Stomach (tissue), 9 donors: Measurements from ENCODE around the gene SAMM50. TPM values are rescaled to one million over a fixed set of nuclear protein-coding genes. Genes with fewer than 3 reads are reported as not detected.

Experiments used
- DNase-seq, 2 donors: peaks; one replicate each; pipeline versions ENCODE4 v3.0.0 to v3.0.0-alpha.2; 2013 to 2019
- H3K27ac ChIP-seq, 5 donors: fragments of 200-600 bp in 4 of 5; sonication (generic) in 4 of 5; one replicate each; pipeline ENCODE4 v1.5.1; 2013 to 2019; ENCODE audit warnings: mild to moderate bottlenecking in 1 of 5, moderate library complexity in 1 of 5
- H3K27me3 ChIP-seq, 3 donors: fragments of 200-600 bp; sonication (generic); one replicate each; pipeline ENCODE4 v1.5.1; 2017 to 2019; ENCODE audit warnings: mixed run types in 1 of 3
- H3K36me3 ChIP-seq, 4 donors: fragments of 200-600 bp; sonication (generic); 1 replicate in 3 of 4; 2 replicates in 1 of 4; pipeline ENCODE4 v1.5.1; 2016 to 2019
- H3K4me1 ChIP-seq, 4 donors: fragments of 200-600 bp; sonication (generic); one replicate each; pipeline ENCODE4 v1.5.1; 2016 to 2019
- H3K4me3 ChIP-seq, 4 donors: fragments of 200-600 bp; sonication (generic) in 3 of 4; one replicate each; pipeline ENCODE4 v1.5.1; 2016 to 2019; ENCODE audit warnings: mild to moderate bottlenecking in 1 of 4
- H3K9me3 ChIP-seq, 4 donors: fragments of 200-600 bp; sonication (generic); one replicate each; pipeline ENCODE4 v1.5.1; 2016 to 2019
- CTCF ChIP-seq, 7 experiments: fragments of 450-650 bp in 4 of 7; fragments of 200-600 bp in 3 of 7; sonication (generic) in 3 of 7; IDR thresholded peaks; one replicate each; pipeline ENCODE4 v1.5.1; 2016 to 2019; ENCODE audit warnings: antibody characterized with exemption in 7 of 7, control low read depth in 2 of 7, mild to moderate bottlenecking in 1 of 7
- EP300 ChIP-seq: sonication (generic); formaldehyde crosslinking; IDR thresholded peaks from one replicate; pipeline ENCODE4 v1.6.1; 2017; ENCODE audit warnings: antibody characterized with exemption
- POLR2A ChIP-seq, 4 donors: fragments of 450-650 bp; IDR thresholded peaks; one replicate each; pipeline ENCODE4 v1.6.1; 2016; ENCODE audit warnings: antibody characterized with exemption in 4 of 4, control low read depth in 2 of 4, mild to moderate bottlenecking in 1 of 4, moderate library complexity in 1 of 4
- POLR2AphosphoS5 ChIP-seq, 3 donors: sonication (generic); formaldehyde crosslinking; IDR thresholded peaks; one replicate each; pipeline ENCODE4 v1.6.1; 2016; ENCODE audit warnings: antibody characterized with exemption in 3 of 3
- WGBS, 5 donors: extraction: QIAGEN DNeasy Blood & Tissue Kit in 3 of 5; methylation state at CpG; one replicate each; pipeline versions ENCODE4 v1.1.5 to v1.1.7; 2013 to 2018; 5-methylcytosine and 5-hydroxymethylcytosine counted together
- intact Hi-C: fragments of 100-400 bp; cut with DNase I; formaldehyde crosslinking; loops from one replicate; pipeline ENCODE4 v1.15.1; 2023; ENCODE audit warnings: low total_unique reads
- polyA plus RNA-seq, 3 donors: library from polyadenylated mRNA; stranded (reverse); fragments of 200-250 nt; gene quantifications; one replicate each; pipeline ENCODE4 v1.2.3, GENCODE V29; 2013
- total RNA-seq, 5 donors: library from RNA; depleted of rRNA; stranded (reverse); fragments of >200 nt; gene quantifications; one replicate each; pipeline versions ENCODE4 v1.1.0 to v1.2.3, GENCODE V29; 2014 to 2016
- donor health status: healthy with polysubstance abuse.
- donor health status: Bipolar disorder and iron deficiency.
- donor health status: healthy.

The SAMM50 gene
- total and polyA plus RNA-seq, 8 donors: 18.7 to 54.7 (median 33.3) TPM

- H3K4me3 ChIP-seq: no peak overlapping the region
- H3K9me3 ChIP-seq: no peaks in the 10 kb centered on the region
- no peak overlapping the region for H3K27ac ChIP-seq
- TF ChIP-seq POLR2AphosphoS5 (IDR thresholded peaks at IDR 0.05): no peak
- no peak for TF ChIP-seq EP300
- no peak for TF ChIP-seq POLR2A (IDR thresholded peaks at IDR 0.05)
- peaks cover 0 to 72% (median 0%) of the 10 kb centered on the region in 3 donors for H3K27me3 ChIP-seq
- no peaks in the 10 kb centered on the region for H3K4me1 ChIP-seq
- no peaks in the 10 kb centered on the region for H3K36me3 ChIP-seq
- WGBS, 5 donors: 17 to 21% (median 20%) methylated on average over 4 of the region's 4 CpGs
- intact Hi-C loops: no loop called here
- no peak for DNase-seq
Measured at GRCh38 chr22:43911351-43911750, 43.9 kb upstream of the SAMM50 start.

- no peak for TF ChIP-seq POLR2AphosphoS5 (IDR thresholded peaks at IDR 0.05)
- no peaks in the 10 kb centered on the region for H3K9me3 ChIP-seq
- no peaks in the 10 kb centered on the region for H3K36me3 ChIP-seq
- no peak for DNase-seq
- H3K4me3 ChIP-seq: no peak overlapping the region
- H3K27ac ChIP-seq: no peak overlapping the region
- 72 to 86% (median 79%) methylated on average over 6 of the region's 6 CpGs for WGBS, 5 donors
- H3K27me3 ChIP-seq: peaks cover 0 to 74% (median 0%) of the 10 kb centered on the region in 3 donors
- no peaks in the 10 kb centered on the region for H3K4me1 ChIP-seq
- intact Hi-C loops: no loop called here
Measured at GRCh38 chr22:43917521-43917920, 37.7 kb upstream of the SAMM50 start.

GRCh38 chr22:43919106-43919973, 35.9 kb upstream of the SAMM50 start:
- no peak overlapping the region for H3K4me3 ChIP-seq
- 65 to 72% (median 70%) methylated on average over 15 to 16 of the region's 16 CpGs for WGBS, 5 donors
- DNase-seq: peak in 1 of 2 donors; percentile 44
- no peaks in the 10 kb centered on the region for H3K9me3 ChIP-seq
- intact Hi-C loops: no loop called here
- H3K36me3 ChIP-seq: no peaks in the 10 kb centered on the region
- H3K27me3 ChIP-seq: peaks cover 0 to 78% (median 9%) of the 10 kb centered on the region in 3 donors
- H3K4me1 ChIP-seq: peaks cover 8 to 15% (median 14%) of the 10 kb centered on the region in 4 donors
- no peak overlapping the region for H3K27ac ChIP-seq
- no peak for TF ChIP-seq POLR2A (IDR thresholded peaks at IDR 0.05)
- no peak for TF ChIP-seq CTCF (IDR thresholded peaks at IDR 0.05)
- no peak for TF ChIP-seq EP300
- TF ChIP-seq POLR2AphosphoS5 (IDR thresholded peaks at IDR 0.05): no peak

- intact Hi-C loops: no loop called here
- Histone ChIP-seq H3K36me3 (no peaks in the 10 kb centered on the region), H3K27me3 (peaks cover 0 to 82% (median 15%) of the 10 kb centered on the region in 3 donors), H3K9me3 (no peaks in the 10 kb centered on the region), H3K4me3 (no peak overlapping the region), H3K27ac (no peak overlapping the region), H3K4me1 (peaks cover 8 to 31% (median 19%) of the 10 kb centered on the region in 4 donors)
- no peak for DNase-seq
- TF ChIP-seq POLR2A (IDR thresholded peaks at IDR 0.05): no peak
- no peak for TF ChIP-seq CTCF (IDR thresholded peaks at IDR 0.05)
- no peak for TF ChIP-seq POLR2AphosphoS5 (IDR thresholded peaks at IDR 0.05)
- no peak for TF ChIP-seq EP300
- WGBS, 5 donors: 39 to 65% (median 52%) methylated on average over 3 to 4 of the region's 4 CpGs
Measured at GRCh38 chr22:43921370-43921769, 33.9 kb upstream of the SAMM50 start.

GRCh38 chr22:43922123-43922522, 33.1 kb upstream of the SAMM50 start:
- no peaks in the 10 kb centered on the region for H3K36me3 ChIP-seq
- intact Hi-C loops: no loop called here
- no peaks in the 10 kb centered on the region for H3K9me3 ChIP-seq
- DNase-seq: no peak
- TF ChIP-seq POLR2AphosphoS5 (IDR thresholded peaks at IDR 0.05) (no peak), CTCF (IDR thresholded peaks at IDR 0.05) (no peak), EP300 (no peak), POLR2A (IDR thresholded peaks at IDR 0.05) (no peak)
- 75 to 89% (median 80%) methylated on average over 3 of the region's 3 CpGs; no CpG with 5 or more reads in 1 of the 5 donors for WGBS, 5 donors
- no peak overlapping the region for H3K4me3 ChIP-seq
- H3K27me3 ChIP-seq: peaks cover 0 to 82% (median 15%) of the 10 kb centered on the region in 3 donors
- H3K4me1 ChIP-seq: peaks cover 8 to 31% (median 19%) of the 10 kb centered on the region in 4 donors
- no peak overlapping the region for H3K27ac ChIP-seq
